Fibroblast of lung (primary cell): Measurements from ENCODE around the gene CSF2RB.

Source experiments
- CTCF ChIP-seq, 2 donors: IDR thresholded peaks in 1 of 2; conservative IDR thresholded peaks in 1 of 2; 1 replicate in 1 of 2; 2 replicates in 1 of 2; pipeline ENCODE4 v1.5.1; 2011 to 2012; ENCODE audit warnings: low read length in 2 of 2, control low read depth in 1 of 2, inconsistent platforms in 1 of 2, low read depth in 1 of 2, mild to moderate bottlenecking in 1 of 2
- EZH2 ChIP-seq: IDR thresholded peaks from 2 replicates; pipeline ENCODE4 v1.5.1; 2012; ENCODE audit warnings: low read length, control low read depth, mild to moderate bottlenecking; ENCODE audit errors: missing control alignments

- TF ChIP-seq CTCF (conservative IDR thresholded peaks at IDR 0.05 in 1 of 2, IDR thresholded peaks at IDR 0.05 in 1 of 2; ENCODE audit: low read depth in 1 of 2, low read length in 2 of 2) (no peak), EZH2 (no peak)
Observed at GRCh38 chr22:36961626-36962025, 48.2 kb downstream of the CSF2RB start.
